Breast epithelium (tissue), 4 donors: ENCODE results near the gene ADPRS. TPM values are rescaled to one million over a fixed set of nuclear protein-coding genes. Genes with fewer than 3 reads are reported as not detected.

Source experiments
- DNase-seq, 2 donors: peaks; one replicate each; pipeline ENCODE4 v3.0.0-alpha.2; 2019; ENCODE audit warnings: low spot score in 2 of 2
- H3K27ac ChIP-seq, 2 donors: fragments of 200-600 bp; sonication (generic) in 1 of 2; one replicate each; pipeline ENCODE4 v1.5.1; 2016 to 2019; ENCODE audit warnings: mild to moderate bottlenecking in 1 of 2
- H3K27me3 ChIP-seq, 2 donors: fragments of 200-600 bp; sonication (generic) in 1 of 2; one replicate each; pipeline versions ENCODE4 v1.5.1 to v1.6.0; 2017 to 2019; ENCODE audit warnings: control low read depth in 1 of 2, mild to moderate bottlenecking in 1 of 2
- H3K36me3 ChIP-seq: fragments of 200-600 bp; one replicate; pipeline ENCODE4 v1.5.1; 2019
- H3K4me1 ChIP-seq, 2 donors: fragments of 200-600 bp; sonication (generic); one replicate each; pipeline ENCODE4 v1.5.1; 2016 to 2019; ENCODE audit warnings: control low read depth in 1 of 2
- H3K4me3 ChIP-seq, 3 donors: fragments of 200-600 bp; sonication (generic); 1 replicate in 2 of 3; 2 replicates in 1 of 3; pipeline ENCODE4 v1.5.1; 2016 to 2019; ENCODE audit warnings: mild to moderate bottlenecking in 3 of 3, moderate library complexity in 2 of 3
- H3K9me3 ChIP-seq, 2 donors: fragments of 200-600 bp; sonication (generic) in 1 of 2; one replicate each; pipeline ENCODE4 v1.5.1; 2016 to 2019; ENCODE audit warnings: control low read depth in 1 of 2
- CTCF ChIP-seq, 3 donors: fragments of 450-650 bp; IDR thresholded peaks; one replicate each; pipeline ENCODE4 v1.5.1; 2016 to 2017; ENCODE audit warnings: antibody characterized with exemption in 3 of 3, mild to moderate bottlenecking in 3 of 3, moderate library complexity in 3 of 3
- POLR2A ChIP-seq: fragments of 450-650 bp; IDR thresholded peaks from one replicate; pipeline ENCODE4 v1.6.1; 2016; ENCODE audit warnings: antibody characterized with exemption, mild to moderate bottlenecking, moderate library complexity
- POLR2AphosphoS5 ChIP-seq, 3 donors: sonication (generic); formaldehyde crosslinking; IDR thresholded peaks; one replicate each; pipeline ENCODE4 v1.6.1; 2017; ENCODE audit warnings: antibody characterized with exemption in 3 of 3
- intact Hi-C: fragments of 100-400 bp; cut with DNase I; formaldehyde crosslinking; loops from one replicate; pipeline ENCODE4 v1.15.1; 2023; ENCODE audit warnings: low total_unique reads
- total RNA-seq, 3 donors: library from RNA; depleted of rRNA; stranded (reverse); fragments of >200 nt; gene quantifications; one replicate each; pipeline ENCODE4 v1.1.0, GENCODE V29; 2016

ADPRS gene
- total RNA-seq, 3 donors from 2014 or later, result 26.2 to 48.7 (median 39.7) TPM

GRCh38 chr1:36139521-36139920 lies 50.8 kb downstream of the ADPRS start:
- H3K27ac ChIP-seq, result no peak overlapping the region
- intact Hi-C loops, result no loop called here
- TF ChIP-seq POLR2AphosphoS5 (IDR thresholded peaks at IDR 0.05), result no peak
- TF ChIP-seq CTCF (IDR thresholded peaks at IDR 0.05), result no peak
- TF ChIP-seq POLR2A, result no peak
- peaks cover 2 to 7% of the 10 kb centered on the region in 2 donors for H3K4me1 ChIP-seq
- H3K27me3 ChIP-seq, result no peaks in the 10 kb centered on the region
- H3K4me3 ChIP-seq, result no peak overlapping the region
- DNase-seq, result no peak
- H3K9me3 ChIP-seq, result no peaks in the 10 kb centered on the region
- no peaks in the 10 kb centered on the region for H3K36me3 ChIP-seq

DNA sequence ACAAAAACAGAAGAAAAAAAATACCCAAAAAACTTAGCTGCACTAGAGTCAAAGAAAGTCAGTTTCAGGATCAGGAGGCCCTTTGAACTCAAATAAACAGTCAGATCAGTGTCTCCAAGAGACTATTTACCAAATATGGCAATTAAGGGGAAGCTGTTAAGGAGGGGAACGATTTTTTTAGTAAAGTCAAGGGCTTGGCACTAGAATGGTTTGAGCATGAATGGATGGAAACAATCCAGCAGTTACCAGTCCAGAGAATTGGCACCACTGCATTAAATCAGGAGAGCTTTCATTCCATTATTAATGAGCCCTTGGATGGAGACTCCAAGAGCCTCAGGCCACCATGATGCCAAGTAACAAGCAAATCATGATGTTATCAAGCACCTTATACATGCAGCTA lies 53.4 kb downstream of the ADPRS start:
- Histone ChIP-seq H3K4me3 (no peak overlapping the region), H3K4me1 (no peaks in the 10 kb centered on the region)

DNA sequence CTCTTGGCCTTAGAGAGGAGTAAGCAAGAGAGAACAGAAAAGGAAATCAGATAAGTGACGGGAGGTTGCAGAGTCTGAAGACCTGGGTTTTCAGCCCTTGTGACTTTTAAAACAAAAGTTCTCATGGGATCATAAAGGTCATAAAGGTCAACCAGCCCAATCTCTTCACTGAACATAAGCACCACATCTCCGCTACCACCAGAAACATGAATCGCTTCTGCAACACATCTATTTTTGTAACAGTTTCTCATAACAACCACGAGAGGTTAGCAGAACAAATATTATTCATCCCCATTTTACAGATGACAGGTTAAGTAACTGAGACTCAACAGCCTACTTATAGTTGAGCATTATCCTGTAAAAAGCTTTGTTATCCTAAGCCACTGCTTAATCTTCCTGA lies 54.7 kb downstream of the ADPRS start:
- H3K27me3 ChIP-seq, result no peaks in the 10 kb centered on the region
- no peak for TF ChIP-seq CTCF (IDR thresholded peaks at IDR 0.05)
- no peak for TF ChIP-seq POLR2AphosphoS5 (IDR thresholded peaks at IDR 0.05)
- no peak for TF ChIP-seq POLR2A
- no peak overlapping the region for H3K4me3 ChIP-seq
- H3K9me3 ChIP-seq, result no peaks in the 10 kb centered on the region
- peaks cover 0 to 3% of the 10 kb centered on the region in 2 donors for H3K4me1 ChIP-seq
- intact Hi-C loops, result no loop called here
- H3K27ac ChIP-seq, result peak overlapping the region in 1 of 2 donors; percentile 25
- DNase-seq, result no peak
- no peaks in the 10 kb centered on the region for H3K36me3 ChIP-seq

More for the DNA sequence above, 53.4 kb downstream of the ADPRS start:
- no peak for DNase-seq
- H3K27me3 ChIP-seq, result no peaks in the 10 kb centered on the region
- intact Hi-C loops, result no loop called here
- H3K27ac ChIP-seq, result peak overlapping the region; percentile 59 to 65
- H3K36me3 ChIP-seq, result no peaks in the 10 kb centered on the region
- no peaks in the 10 kb centered on the region for H3K9me3 ChIP-seq
- no peak for TF ChIP-seq CTCF (IDR thresholded peaks at IDR 0.05)
- TF ChIP-seq POLR2A, result no peak
- no peak for TF ChIP-seq POLR2AphosphoS5 (IDR thresholded peaks at IDR 0.05)

Other genes starting within 250 kb of the ADPRS start
- 10 to 100 TPM; 22.3 to 26.1 (median 23.4) TPM for gene AGO1, start 205.7 kb upstream of the ADPRS start, total RNA-seq
- gene AGO3, start 157.8 kb upstream of the ADPRS start, total RNA-seq, result 10 to 100 TPM; 28.2 TPM
- gene TEKT2, start 4.8 kb upstream of the ADPRS start, total RNA-seq, result 1 to 10 TPM in 1 of 3 donors, under 1 TPM in 1, not detected in 1; 0.98 to 1.2 TPM
- gene COL8A2, start 36.3 kb downstream of the ADPRS start, total RNA-seq, result 10 to 100 TPM in 2 of 3 donors, 1 to 10 TPM in 1; 3.4 to 20.6 (median 11.1) TPM
- gene TRAPPC3, start 60.6 kb downstream of the ADPRS start, total RNA-seq, result 100 to 1,000 TPM; 107 to 118 (median 116) TPM
- gene MAP7D1, start 67.3 kb downstream of the ADPRS start, total RNA-seq, result 10 to 100 TPM; 67.4 to 78.0 (median 68.6) TPM
- 100 to 1,000 TPM in 2 of 3 donors, 10 to 100 TPM in 1; 81.6 to 128 (median 122) TPM for gene THRAP3, start 135.6 kb downstream of the ADPRS start, total RNA-seq
- 10 to 100 TPM in 2 of 3 donors, under 1 TPM in 1; 0.80 to 18.7 (median 18.0) TPM for gene SH3D21, start 217.5 kb downstream of the ADPRS start, total RNA-seq
- gene EVA1B, start 234.8 kb downstream of the ADPRS start, total RNA-seq, result 100 to 1,000 TPM in 2 of 3 donors, 10 to 100 TPM in 1; 62.1 to 129 (median 118) TPM